Lower leg skin (tissue), 4 donors: Measurements from ENCODE around the gene DENND6A. TPM values are rescaled to one million over a fixed set of nuclear protein-coding genes. Genes with fewer than 3 reads are reported as not detected.

Experiments used
- DNase-seq, 2 donors: peaks; one replicate each; pipeline ENCODE4 v3.0.0-alpha.2; 2019; ENCODE audit warnings: low spot score in 2 of 2
- H3K4me3 ChIP-seq: fragments of 200-600 bp; sonication (generic); 2 replicates; pipeline ENCODE4 v1.5.1; 2017; ENCODE audit warnings: mild to moderate bottlenecking, low read depth; ENCODE audit not compliant: poor library complexity, severe bottlenecking
- CTCF ChIP-seq, 3 donors: fragments of 450-650 bp; IDR thresholded peaks; one replicate each; pipeline ENCODE4 v1.5.1; 2016; ENCODE audit warnings: antibody characterized with exemption in 3 of 3, mild to moderate bottlenecking in 3 of 3, moderate library complexity in 2 of 3
- POLR2A ChIP-seq, 2 donors: fragments of 450-650 bp; IDR thresholded peaks; one replicate each; pipeline ENCODE4 v1.6.1; 2016 to 2017; ENCODE audit warnings: antibody characterized with exemption in 2 of 2, mild to moderate bottlenecking in 1 of 2, moderate library complexity in 1 of 2
- WGBS, 2 donors: methylation state at CpG; one replicate each; pipeline ENCODE4 v1.1.5; 2018; 5-methylcytosine and 5-hydroxymethylcytosine counted together
- intact Hi-C: fragments of 100-400 bp; cut with DNase I; formaldehyde crosslinking; loops from one replicate; pipeline ENCODE4 v1.15.0; 2023; ENCODE audit warnings: low total_unique reads
- total RNA-seq, 4 donors: library from RNA; depleted of rRNA; stranded (reverse); fragments of >200 nt; gene quantifications; one replicate each; pipeline ENCODE4 v1.1.0, GENCODE V29; 2016

DENND6A gene
- total RNA-seq, 4 donors from 2014 or later, result 16.1 to 38.2 (median 24.7) TPM

- intact Hi-C loops, result no loop called here
- TF ChIP-seq CTCF (IDR thresholded peaks at IDR 0.05) (no peak), POLR2A (IDR thresholded peaks at IDR 0.05) (no peak)
- H3K4me3 ChIP-seq, result no peak overlapping the region
- 77 to 79% methylated on average over 2 of the region's 2 CpGs for WGBS, 2 donors
- DNase-seq, result no peak
These were observed 105.0 kb downstream of the DENND6A start for GRCh38 chr3:57587905-57588304.

GRCh38 chr3:57586778-57587177 lies 106.1 kb downstream of the DENND6A start:
- WGBS, 2 donors, result 71 to 86% methylated on average over 6 of the region's 6 CpGs
- DNase-seq, result no peak
- no peak overlapping the region for H3K4me3 ChIP-seq
- intact Hi-C loops, result no loop called here
- TF ChIP-seq CTCF (IDR thresholded peaks at IDR 0.05) (no peak), POLR2A (IDR thresholded peaks at IDR 0.05) (no peak)

GRCh38 chr3:57583544-57583943 lies 109.3 kb downstream of the DENND6A start:
- intact Hi-C loops, result no loop called here
- H3K4me3 ChIP-seq, result no peak overlapping the region
- TF ChIP-seq POLR2A (IDR thresholded peaks at IDR 0.05), result no peak
- WGBS, 2 donors, result 85 to 91% methylated on average over 2 of the region's 2 CpGs
- no peak for DNase-seq

GRCh38 chr3:57582474-57583168 lies 110.3 kb downstream of the DENND6A start:
- H3K4me3 ChIP-seq, result no peak overlapping the region
- intact Hi-C loops, result no loop called here
- no peak for DNase-seq
- no peak for TF ChIP-seq POLR2A (IDR thresholded peaks at IDR 0.05)
- TF ChIP-seq CTCF (IDR thresholded peaks at IDR 0.05), result no peak
- 82 to 85% methylated on average over 7 of the region's 7 CpGs for WGBS, 2 donors

- no peak for DNase-seq
- no peak for TF ChIP-seq CTCF (IDR thresholded peaks at IDR 0.05)
- no peak for TF ChIP-seq POLR2A (IDR thresholded peaks at IDR 0.05)
- WGBS, 2 donors, result 90 to 93% methylated on average over 9 of the region's 9 CpGs
- intact Hi-C loops, result no loop called here
- no peak overlapping the region for H3K4me3 ChIP-seq
These were observed 115.1 kb downstream of the DENND6A start for GRCh38 chr3:57577801-57578200.

- DNase-seq, result no peak
- intact Hi-C loops, result no loop called here
- H3K4me3 ChIP-seq, result no peak overlapping the region
- 77 to 79% methylated on average over 3 of the region's 3 CpGs for WGBS, 2 donors
- TF ChIP-seq CTCF (IDR thresholded peaks at IDR 0.05) (no peak), POLR2A (IDR thresholded peaks at IDR 0.05) (no peak)
These were observed 116.8 kb downstream of the DENND6A start for GRCh38 chr3:57575966-57576626.

Other genes starting within 250 kb of the DENND6A start
- under 1 TPM in 2 of 4 donors, not detected in 2; under 0.01 to 0.03 TPM for gene DNAH12, start 148.7 kb downstream of the DENND6A start, total RNA-seq
- gene PDE12, start 136.8 kb downstream of the DENND6A start, total RNA-seq, result 10 to 100 TPM; 17.4 to 26.6 (median 22.1) TPM
- gene ARF4, start 95.7 kb downstream of the DENND6A start, total RNA-seq, result 10 to 100 TPM; 39.5 to 61.6 (median 59.2) TPM
- 10 to 100 TPM; 49.5 to 56.0 (median 51.0) TPM for gene SLMAP, start 63.2 kb upstream of the DENND6A start, total RNA-seq